HL-60 (cell line): ENCODE data around the gene RAB31.

ENCODE experiments used
- GABPA ChIP-seq: IDR thresholded peaks from 2 replicates; pipeline ENCODE4 v1.6.1; 2012; ENCODE audit warnings: low read depth
- POLR2AphosphoS5 ChIP-seq: IDR thresholded peaks from 2 replicates; pipeline ENCODE4 v1.6.1; 2012; ENCODE audit warnings: low read depth
- SPI1 ChIP-seq: IDR thresholded peaks from 2 replicates; pipeline ENCODE4 v1.6.1; 2012; ENCODE audit warnings: low read depth, mild to moderate bottlenecking, borderline replicate concordance
- TF ChIP-seq, protein P1 (sequence below): IDR thresholded peaks from one replicate; pipeline ENCODE4 v1.5.1; 2011; ENCODE audit warnings: low read length, control low read depth, inconsistent platforms; ENCODE audit not compliant: insufficient read depth

- TF ChIP-seq, protein P1, sequence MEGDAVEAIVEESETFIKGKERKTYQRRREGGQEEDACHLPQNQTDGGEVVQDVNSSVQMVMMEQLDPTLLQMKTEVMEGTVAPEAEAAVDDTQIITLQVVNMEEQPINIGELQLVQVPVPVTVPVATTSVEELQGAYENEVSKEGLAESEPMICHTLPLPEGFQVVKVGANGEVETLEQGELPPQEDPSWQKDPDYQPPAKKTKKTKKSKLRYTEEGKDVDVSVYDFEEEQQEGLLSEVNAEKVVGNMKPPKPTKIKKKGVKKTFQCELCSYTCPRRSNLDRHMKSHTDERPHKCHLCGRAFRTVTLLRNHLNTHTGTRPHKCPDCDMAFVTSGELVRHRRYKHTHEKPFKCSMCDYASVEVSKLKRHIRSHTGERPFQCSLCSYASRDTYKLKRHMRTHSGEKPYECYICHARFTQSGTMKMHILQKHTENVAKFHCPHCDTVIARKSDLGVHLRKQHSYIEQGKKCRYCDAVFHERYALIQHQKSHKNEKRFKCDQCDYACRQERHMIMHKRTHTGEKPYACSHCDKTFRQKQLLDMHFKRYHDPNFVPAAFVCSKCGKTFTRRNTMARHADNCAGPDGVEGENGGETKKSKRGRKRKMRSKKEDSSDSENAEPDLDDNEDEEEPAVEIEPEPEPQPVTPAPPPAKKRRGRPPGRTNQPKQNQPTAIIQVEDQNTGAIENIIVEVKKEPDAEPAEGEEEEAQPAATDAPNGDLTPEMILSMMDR: no peak
- no peak for TF ChIP-seq GABPA
- TF ChIP-seq SPI1: no peak
- TF ChIP-seq POLR2AphosphoS5: no peak
Observed at GRCh38 chr18:9691235-9691634, 16.9 kb upstream of the RAB31 start.
